ENCODE results near the gene PAPOLB. TPM values are rescaled to one million over a fixed set of nuclear protein-coding genes. Genes with fewer than 3 reads are reported as not detected.
A peak's percentile ranks its signal among the peaks of the same experiment; 100 is the strongest.

Gene PAPOLB
- polyA plus RNA-seq (2011; rRNA removed) (not detected in 2 replicates), polyA minus RNA-seq (2011; rRNA and poly(A)+ RNA removed) (not detected in 2 replicates)

DNA sequence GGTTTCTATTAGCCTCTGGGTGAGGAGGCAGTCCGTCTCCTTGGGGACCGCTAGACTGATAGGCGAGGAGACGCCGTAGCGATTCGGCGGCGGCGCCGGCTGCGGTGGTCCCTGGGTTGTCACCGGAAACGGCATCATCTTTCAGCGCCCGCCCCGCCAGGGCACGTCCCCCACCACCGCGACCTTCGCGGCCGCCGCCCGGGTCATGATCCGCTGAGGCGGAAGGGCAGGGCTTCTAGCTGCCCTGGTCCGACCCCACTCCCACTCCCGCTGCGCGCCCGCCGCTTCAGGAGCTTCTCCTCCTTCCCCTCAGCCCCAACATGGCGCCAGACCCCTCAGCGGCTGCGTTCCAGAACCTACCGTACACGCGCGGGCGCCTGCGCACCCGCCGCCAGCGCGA is at the start of gene PAPOLB:
TSS of gene PAPOLB (minus strand) at position 358 of the 400 bp plus-strand sequence. CDS start at position 138, 220 bp downstream.
- DNase-seq (ENCODE audit: low read depth, low spot score): no peak

DNA sequence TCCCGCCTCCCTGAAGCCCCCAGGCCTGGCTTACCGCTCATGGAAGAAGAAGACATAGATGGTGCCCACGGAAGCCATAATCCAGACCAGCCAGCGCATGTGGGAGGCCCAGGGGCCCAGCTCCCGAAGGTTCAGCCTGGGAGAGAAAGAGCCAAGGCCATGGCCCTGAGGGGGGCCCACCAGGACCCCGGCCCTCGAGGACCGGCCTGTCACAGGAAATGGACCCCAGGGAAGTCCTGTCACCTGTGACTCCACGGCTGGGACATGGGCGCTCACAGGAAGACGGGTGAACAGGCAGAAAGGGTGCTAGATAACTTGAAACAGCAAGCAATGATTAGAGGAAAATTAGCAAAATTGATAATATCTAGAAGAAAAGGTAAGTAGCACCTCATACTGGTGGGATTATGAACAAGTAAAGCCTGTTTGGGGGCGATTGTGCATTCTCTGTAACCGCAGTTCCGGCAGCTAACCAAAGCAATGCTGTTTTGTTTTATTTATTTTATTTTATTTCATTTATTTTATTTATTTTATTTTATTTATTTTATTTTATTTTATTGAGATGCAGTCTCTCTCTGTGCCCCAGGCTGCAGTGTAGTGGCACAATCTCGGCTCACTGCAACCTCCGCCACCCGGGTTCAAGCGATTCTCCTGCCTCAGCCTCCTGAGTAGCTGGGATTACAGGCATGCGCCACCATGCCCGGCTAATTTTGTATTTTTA is 49.4 kb upstream of the PAPOLB start:
- TF ChIP-seq, protein P1, sequence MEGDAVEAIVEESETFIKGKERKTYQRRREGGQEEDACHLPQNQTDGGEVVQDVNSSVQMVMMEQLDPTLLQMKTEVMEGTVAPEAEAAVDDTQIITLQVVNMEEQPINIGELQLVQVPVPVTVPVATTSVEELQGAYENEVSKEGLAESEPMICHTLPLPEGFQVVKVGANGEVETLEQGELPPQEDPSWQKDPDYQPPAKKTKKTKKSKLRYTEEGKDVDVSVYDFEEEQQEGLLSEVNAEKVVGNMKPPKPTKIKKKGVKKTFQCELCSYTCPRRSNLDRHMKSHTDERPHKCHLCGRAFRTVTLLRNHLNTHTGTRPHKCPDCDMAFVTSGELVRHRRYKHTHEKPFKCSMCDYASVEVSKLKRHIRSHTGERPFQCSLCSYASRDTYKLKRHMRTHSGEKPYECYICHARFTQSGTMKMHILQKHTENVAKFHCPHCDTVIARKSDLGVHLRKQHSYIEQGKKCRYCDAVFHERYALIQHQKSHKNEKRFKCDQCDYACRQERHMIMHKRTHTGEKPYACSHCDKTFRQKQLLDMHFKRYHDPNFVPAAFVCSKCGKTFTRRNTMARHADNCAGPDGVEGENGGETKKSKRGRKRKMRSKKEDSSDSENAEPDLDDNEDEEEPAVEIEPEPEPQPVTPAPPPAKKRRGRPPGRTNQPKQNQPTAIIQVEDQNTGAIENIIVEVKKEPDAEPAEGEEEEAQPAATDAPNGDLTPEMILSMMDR (IDR thresholded peaks at IDR 0.05; ENCODE audit: low read depth, low read length): no peak
- H3K4me3 ChIP-seq (ENCODE audit: low read depth, low read length): no peak overlapping the region
- ChIA-PET POLR2A (no interaction called here), CTCF (no interaction called here)
- H3K27me3 ChIP-seq (ENCODE audit: control insufficient read depth, insufficient read depth, low read length): no peaks in the 10 kb centered on the region
- no peaks in the 10 kb centered on the region for H3K9me3 ChIP-seq (ENCODE audit: control insufficient read depth, insufficient read depth, low read length)
- DNase-seq (ENCODE audit: low read depth, low spot score): no peak
- no peak overlapping the region for H3K27ac ChIP-seq (ENCODE audit: low read depth, low read length)

More for the DNA sequence above, at the start of gene PAPOLB:
- POLR2A ChIA-PET: no interaction called here
- CTCF ChIA-PET: no interaction called here
- no peak within 1 kb of the TSS for H3K27ac ChIP-seq (ENCODE audit: low read depth, low read length)
- peak within 1 kb of the TSS; percentile 25; the same call in 1 of the 2 replicates for H3K4me3 ChIP-seq (ENCODE audit: low read depth, low read length)
- TF ChIP-seq, protein P1 (IDR thresholded peaks at IDR 0.05; ENCODE audit: low read depth, low read length): no peak
- H3K27me3 ChIP-seq (ENCODE audit: control insufficient read depth, insufficient read depth, low read length): peaks cover 17% of the 10 kb centered on the region
- H3K9me3 ChIP-seq (ENCODE audit: control insufficient read depth, insufficient read depth, low read length): peaks cover 10% of the 10 kb centered on the region

GRCh38 chr7:4906682-4907081 is 44.9 kb upstream of the PAPOLB start:
- no peak for DNase-seq (ENCODE audit: low read depth, low spot score)
- Histone ChIP-seq H3K9me3 (ENCODE audit: control insufficient read depth, insufficient read depth, low read length) (no peaks in the 10 kb centered on the region), H3K4me3 (ENCODE audit: low read depth, low read length) (no peak overlapping the region), H3K27me3 (ENCODE audit: control insufficient read depth, insufficient read depth, low read length) (no peaks in the 10 kb centered on the region), H3K27ac (ENCODE audit: low read depth, low read length) (no peak overlapping the region)
- ChIA-PET POLR2A (no interaction called here), CTCF (interaction anchor here (1.2 kb wide), 1 partner anchor 67 kb away, joined by 5 read pairs; no protein-coding TSS in a partner anchor)
- TF ChIP-seq, protein P1 (IDR thresholded peaks at IDR 0.05; ENCODE audit: low read depth, low read length): no peak

GRCh38 chr7:4905171-4905570 is 43.3 kb upstream of the PAPOLB start:
- CTCF ChIA-PET: no interaction called here
- TF ChIP-seq, protein P1 (IDR thresholded peaks at IDR 0.05; ENCODE audit: low read depth, low read length): no peak
- DNase-seq (ENCODE audit: low read depth, low spot score): no peak
- Histone ChIP-seq H3K27me3 (ENCODE audit: control insufficient read depth, insufficient read depth, low read length) (no peaks in the 10 kb centered on the region), H3K4me3 (ENCODE audit: low read depth, low read length) (no peak overlapping the region), H3K9me3 (ENCODE audit: control insufficient read depth, insufficient read depth, low read length) (no peaks in the 10 kb centered on the region), H3K27ac (ENCODE audit: low read depth, low read length) (no peak overlapping the region)
- POLR2A ChIA-PET: no interaction called here

DNA sequence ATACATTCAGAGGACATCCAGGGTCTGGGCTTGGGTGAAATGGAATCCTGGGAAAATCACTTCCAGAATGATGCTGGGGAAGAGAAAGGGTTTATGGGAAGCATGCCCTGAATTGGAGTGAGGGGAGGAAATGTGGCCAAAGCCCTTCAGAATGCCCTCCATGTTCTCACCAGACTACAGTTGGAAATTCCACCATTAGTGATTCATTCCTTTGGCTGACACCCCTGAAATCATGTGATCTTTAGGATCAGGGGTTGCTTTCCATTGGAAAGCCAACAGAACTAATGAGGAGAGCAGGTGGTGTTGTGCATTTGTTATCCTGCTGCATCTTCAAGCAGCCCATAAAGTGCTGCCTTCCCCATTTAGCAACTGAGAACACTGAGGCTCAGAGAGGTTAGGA is 42.5 kb upstream of the PAPOLB start:
- Histone ChIP-seq H3K9me3 (ENCODE audit: control insufficient read depth, insufficient read depth, low read length) (no peaks in the 10 kb centered on the region), H3K27ac (ENCODE audit: low read depth, low read length) (no peak overlapping the region), H3K4me3 (ENCODE audit: low read depth, low read length) (no peak overlapping the region), H3K27me3 (ENCODE audit: control insufficient read depth, insufficient read depth, low read length) (no peaks in the 10 kb centered on the region)
- TF ChIP-seq, protein P1 (IDR thresholded peaks at IDR 0.05; ENCODE audit: low read depth, low read length): no peak
- ChIA-PET CTCF (no interaction called here), POLR2A (no interaction called here)
- no peak for DNase-seq (ENCODE audit: low read depth, low spot score)

Measured in AG04450 (cell line).